HEK293T (cell line): ENCODE measurements around the gene LY9.

Experiments
- ARNT ChIP-seq: fragments of 450-650 bp; IDR thresholded peaks from 2 replicates; pipeline ENCODE4 v1.6.1; 2017; ENCODE audit warnings: mild to moderate bottlenecking
- BHLHE40 ChIP-seq: fragments of 450-650 bp; IDR thresholded peaks from 2 replicates; pipeline ENCODE4 v1.6.1; 2016; ENCODE audit warnings: mild to moderate bottlenecking, moderate library complexity, borderline replicate concordance
- CTBP1 ChIP-seq: fragments of 450-650 bp; IDR thresholded peaks from 2 replicates; pipeline ENCODE4 v1.6.1; 2016; ENCODE audit warnings: borderline replicate concordance
- ELF4 ChIP-seq: fragments of 450-650 bp; IDR thresholded peaks from 2 replicates; pipeline ENCODE4 v1.6.1; 2017; ENCODE audit warnings: antibody characterized with exemption
- FOXA1 ChIP-seq: fragments of 450-650 bp; IDR thresholded peaks from 2 replicates; pipeline ENCODE4 v1.6.1; 2016; ENCODE audit warnings: mild to moderate bottlenecking
- FOXK2 ChIP-seq: fragments of 450-650 bp; IDR thresholded peaks from 2 replicates; pipeline ENCODE4 v1.6.1; 2016; ENCODE audit warnings: mild to moderate bottlenecking
- FOXM1 ChIP-seq: fragments of 450-650 bp; IDR thresholded peaks from 2 replicates; pipeline ENCODE4 v1.6.1; 2017; ENCODE audit warnings: mild to moderate bottlenecking, borderline replicate concordance
- HDGF ChIP-seq: fragments of 450-650 bp; IDR thresholded peaks from 2 replicates; pipeline ENCODE4 v1.6.1; 2017; ENCODE audit warnings: antibody characterized with exemption, borderline replicate concordance
- LEF1 ChIP-seq: fragments of 450-650 bp; IDR thresholded peaks from 2 replicates; pipeline ENCODE4 v1.6.1; 2017; ENCODE audit warnings: mild to moderate bottlenecking, borderline replicate concordance
- SP1 ChIP-seq: fragments of 450-650 bp; IDR thresholded peaks from 2 replicates; pipeline ENCODE4 v1.6.1; 2017
- TARDBP ChIP-seq: fragments of 450-650 bp; IDR thresholded peaks from 2 replicates; pipeline ENCODE4 v1.6.1; 2016
- ZNF384 ChIP-seq: fragments of 450-650 bp; IDR thresholded peaks from 2 replicates; pipeline ENCODE4 v1.6.1; 2016

GRCh38 chr1:160827418-160827817, 31.4 kb downstream of the LY9 start:
- TF ChIP-seq ZNF384 (no peak), HDGF (no peak), FOXM1 (no peak), LEF1 (no peak), TARDBP (no peak), FOXK2 (no peak), CTBP1 (no peak), ELF4 (no peak), SP1 (no peak), FOXA1 (no peak), BHLHE40 (no peak), ARNT (no peak)
